Measurements from ENCODE around the gene GNAZ.

- no peak for TF ChIP-seq CTCF (IDR thresholded peaks at IDR 0.05)
- no peak for TF ChIP-seq ZFX (IDR thresholded peaks at IDR 0.05; ENCODE audit: borderline replicate concordance)
Measured at GRCh38 chr22:23126165-23127054, 56.1 kb downstream of the GNAZ start.
